SK-N-SH (cell line): ENCODE data around the gene DGLUCY.

ENCODE experiments used
- EP300 ChIP-seq, 2 experiments: IDR thresholded peaks; 2 replicates each; pipeline versions ENCODE4 v1.4.0 to v1.6.1; 2012; ENCODE audit warnings: borderline replicate concordance in 1 of 2, low read depth in 1 of 2, low read length in 1 of 2
- EZH2phosphoT487 ChIP-seq: fragments of 200-600 bp; sonication (generic); IDR thresholded peaks from 2 replicates; pipeline ENCODE4 v1.6.1; 2017; ENCODE audit warnings: low read depth, mixed run types, mild to moderate bottlenecking, antibody characterized with exemption, moderate library complexity, borderline replicate concordance
- IRF3 ChIP-seq: fragments of 150-350 bp; IDR thresholded peaks from 2 replicates; pipeline ENCODE4 v1.6.1; 2016; ENCODE audit warnings: mild to moderate bottlenecking, low read depth, low read length
- NFIC ChIP-seq: IDR thresholded peaks from 2 replicates; pipeline ENCODE4 v1.4.0; 2012; ENCODE audit warnings: borderline replicate concordance
- NRF1 ChIP-seq: IDR thresholded peaks from 2 replicates; pipeline ENCODE4 v1.6.1; 2012; ENCODE audit warnings: low read depth, mild to moderate bottlenecking, low read length
- POLR2AphosphoS5 ChIP-seq: IDR thresholded peaks from 2 replicates; pipeline ENCODE4 v1.6.1; 2012; ENCODE audit warnings: low read depth, low read length
- SIN3A ChIP-seq: IDR thresholded peaks from 2 replicates; pipeline ENCODE4 v1.6.1; 2012; ENCODE audit warnings: low read depth, mild to moderate bottlenecking, low read length, moderate library complexity, borderline replicate concordance
- USF2 ChIP-seq: fragments of 150-350 bp; IDR thresholded peaks from 2 replicates; pipeline ENCODE4 v1.6.1; 2017; ENCODE audit warnings: antibody characterized with exemption, low read length, low read depth, borderline replicate concordance
- ZBTB33 ChIP-seq: IDR thresholded peaks from 2 replicates; pipeline ENCODE4 v1.4.0; 2012; ENCODE audit warnings: low read depth, borderline replicate concordance
- TF ChIP-seq, protein P1 (sequence below): fragments of 200-600 bp; sonication (generic); IDR thresholded peaks from 2 replicates; pipeline ENCODE4 v1.6.1; 2017; ENCODE audit warnings: antibody characterized with exemption, mild to moderate bottlenecking, moderate library complexity
- TF ChIP-seq, protein P2 (sequence below): IDR thresholded peaks from 2 replicates; pipeline ENCODE4 v1.4.0; 2012; ENCODE audit warnings: low read depth

DNA sequence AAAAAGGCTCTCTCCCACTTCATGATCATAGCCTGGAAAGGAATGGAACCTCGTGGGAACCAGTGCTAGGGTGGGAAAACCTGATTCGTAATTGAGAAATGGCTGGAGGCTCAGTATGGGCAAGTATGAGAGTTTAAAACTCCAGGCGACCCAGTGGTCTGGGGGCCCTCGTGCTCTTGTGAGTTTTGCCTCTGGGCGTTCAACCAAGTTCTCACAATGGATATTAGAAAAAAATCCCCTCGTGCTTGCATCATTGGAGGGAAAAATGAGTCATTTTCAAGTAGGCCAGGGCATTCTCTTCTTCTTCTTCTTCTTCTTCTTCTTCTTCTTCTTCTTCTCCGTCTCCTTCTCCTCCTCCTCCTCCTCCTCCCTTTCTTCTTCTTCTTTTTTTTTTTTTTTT lies 91.6 kb downstream of the DGLUCY start:
- TF ChIP-seq, protein P1, sequence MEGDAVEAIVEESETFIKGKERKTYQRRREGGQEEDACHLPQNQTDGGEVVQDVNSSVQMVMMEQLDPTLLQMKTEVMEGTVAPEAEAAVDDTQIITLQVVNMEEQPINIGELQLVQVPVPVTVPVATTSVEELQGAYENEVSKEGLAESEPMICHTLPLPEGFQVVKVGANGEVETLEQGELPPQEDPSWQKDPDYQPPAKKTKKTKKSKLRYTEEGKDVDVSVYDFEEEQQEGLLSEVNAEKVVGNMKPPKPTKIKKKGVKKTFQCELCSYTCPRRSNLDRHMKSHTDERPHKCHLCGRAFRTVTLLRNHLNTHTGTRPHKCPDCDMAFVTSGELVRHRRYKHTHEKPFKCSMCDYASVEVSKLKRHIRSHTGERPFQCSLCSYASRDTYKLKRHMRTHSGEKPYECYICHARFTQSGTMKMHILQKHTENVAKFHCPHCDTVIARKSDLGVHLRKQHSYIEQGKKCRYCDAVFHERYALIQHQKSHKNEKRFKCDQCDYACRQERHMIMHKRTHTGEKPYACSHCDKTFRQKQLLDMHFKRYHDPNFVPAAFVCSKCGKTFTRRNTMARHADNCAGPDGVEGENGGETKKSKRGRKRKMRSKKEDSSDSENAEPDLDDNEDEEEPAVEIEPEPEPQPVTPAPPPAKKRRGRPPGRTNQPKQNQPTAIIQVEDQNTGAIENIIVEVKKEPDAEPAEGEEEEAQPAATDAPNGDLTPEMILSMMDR: no peak
- TF ChIP-seq NFIC: no peak
- no peak for TF ChIP-seq EP300 (IDR thresholded peaks at IDR 0.05; ENCODE audit: borderline replicate concordance in 1 of 2, low read depth in 1 of 2, low read length in 1 of 2)
- TF ChIP-seq SIN3A: no peak
- TF ChIP-seq ZBTB33: no peak
- TF ChIP-seq EZH2phosphoT487: no peak
- TF ChIP-seq, protein P2, sequence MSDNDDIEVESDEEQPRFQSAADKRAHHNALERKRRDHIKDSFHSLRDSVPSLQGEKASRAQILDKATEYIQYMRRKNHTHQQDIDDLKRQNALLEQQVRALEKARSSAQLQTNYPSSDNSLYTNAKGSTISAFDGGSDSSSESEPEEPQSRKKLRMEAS: no peak
- TF ChIP-seq USF2: no peak
- TF ChIP-seq POLR2AphosphoS5: no peak
- TF ChIP-seq NRF1: no peak
- TF ChIP-seq IRF3: no peak
